ENCODE results near the gene MAP2K7. TPM values are rescaled to one million over a fixed set of nuclear protein-coding genes. Genes with fewer than 3 reads are reported as not detected.

Gene MAP2K7
- total RNA-seq, 1 donor from 2014 or later: 42.1 TPM

- H3K4me1 Mint-ChIP-seq (ENCODE audit: unreplicated experiment): peaks cover 9% of the 10 kb centered on the region
- peaks cover 15% of the 10 kb centered on the region for H3K36me3 Mint-ChIP-seq (ENCODE audit: unreplicated experiment)
- no peak overlapping the region for H3K4me3 Mint-ChIP-seq (ENCODE audit: unreplicated experiment)
- no peak for DNase-seq (ENCODE audit: extremely low spot score, unreplicated experiment)
- H3K27me3 Mint-ChIP-seq (ENCODE audit: unreplicated experiment): peaks cover 2% of the 10 kb centered on the region
- no peaks in the 10 kb centered on the region for H3K9me3 Mint-ChIP-seq (ENCODE audit: unreplicated experiment)
- H3K27ac Mint-ChIP-seq (ENCODE audit: unreplicated experiment): no peak overlapping the region
- TF ChIP-seq CTCF (IDR thresholded peaks at IDR 0.05): no peak
These were observed 6.9 kb downstream of the MAP2K7 start for GRCh38 chr19:7910321-7911161.

GRCh38 chr19:7911508-7912143, 7.9 kb downstream of the MAP2K7 start:
- Mint-ChIP-seq H3K27me3 (ENCODE audit: unreplicated experiment) (peaks cover 2% of the 10 kb centered on the region), H3K4me1 (ENCODE audit: unreplicated experiment) (peaks cover 6% of the 10 kb centered on the region), H3K4me3 (ENCODE audit: unreplicated experiment) (no peak overlapping the region), H3K27ac (ENCODE audit: unreplicated experiment) (no peak overlapping the region), H3K9me3 (ENCODE audit: unreplicated experiment) (no peaks in the 10 kb centered on the region), H3K36me3 (ENCODE audit: unreplicated experiment) (peaks cover 15% of the 10 kb centered on the region)
- TF ChIP-seq CTCF (IDR thresholded peaks at IDR 0.05): no peak
- DNase-seq (ENCODE audit: extremely low spot score, unreplicated experiment): no peak

GRCh38 chr19:7912144-7912696, 8.5 kb downstream of the MAP2K7 start:
- peaks cover 15% of the 10 kb centered on the region for H3K36me3 Mint-ChIP-seq (ENCODE audit: unreplicated experiment)
- H3K4me3 Mint-ChIP-seq (ENCODE audit: unreplicated experiment): no peak overlapping the region
- no peak for DNase-seq (ENCODE audit: extremely low spot score, unreplicated experiment)
- no peak for TF ChIP-seq CTCF (IDR thresholded peaks at IDR 0.05)
- H3K4me1 Mint-ChIP-seq (ENCODE audit: unreplicated experiment): peaks cover 6% of the 10 kb centered on the region
- H3K27me3 Mint-ChIP-seq (ENCODE audit: unreplicated experiment): peaks cover 6% of the 10 kb centered on the region
- H3K9me3 Mint-ChIP-seq (ENCODE audit: unreplicated experiment): no peaks in the 10 kb centered on the region
- no peak overlapping the region for H3K27ac Mint-ChIP-seq (ENCODE audit: unreplicated experiment)

- Mint-ChIP-seq H3K27ac (ENCODE audit: unreplicated experiment) (no peak overlapping the region), H3K4me3 (ENCODE audit: unreplicated experiment) (no peak overlapping the region), H3K36me3 (ENCODE audit: unreplicated experiment) (peaks cover 15% of the 10 kb centered on the region), H3K9me3 (ENCODE audit: unreplicated experiment) (no peaks in the 10 kb centered on the region), H3K4me1 (ENCODE audit: unreplicated experiment) (peaks cover 7% of the 10 kb centered on the region), H3K27me3 (ENCODE audit: unreplicated experiment) (peaks cover 6% of the 10 kb centered on the region)
- no peak for DNase-seq (ENCODE audit: extremely low spot score, unreplicated experiment)
- no peak for TF ChIP-seq CTCF (IDR thresholded peaks at IDR 0.05)
These were observed 9.3 kb downstream of the MAP2K7 start for GRCh38 chr19:7912697-7913564.
